H1 (cell line): ENCODE results near the gene UTS2B. TPM values are rescaled to one million over a fixed set of nuclear protein-coding genes. Genes with fewer than 3 reads are reported as not detected.

Source experiments
- ATF2 ChIP-seq: IDR thresholded peaks from 2 replicates; pipeline ENCODE4 v1.6.1; 2012; ENCODE audit warnings: low read length, inconsistent platforms
- SUZ12 ChIP-seq: fragments of 200-600 bp; sonication (generic); IDR thresholded peaks from 2 replicates; pipeline ENCODE4 v1.6.1; 2012; ENCODE audit warnings: mild to moderate bottlenecking, inconsistent platforms, low read length, moderate library complexity, mixed read lengths
- USF2 ChIP-seq: IDR thresholded peaks from 2 replicates; pipeline ENCODE4 v1.6.1; 2011; ENCODE audit warnings: low read length, improper control_type of control experiment
- polyA plus RNA-seq, 7 experiments: library from polyadenylated mRNA; depleted of rRNA in 3 of 7; stranded (reverse) in 5 of 7; unstranded in 2 of 7; fragments of >200 nt in 5 of 7; fragments of 200-250 nt in 2 of 7; gene quantifications; 1 replicate in 5 of 7; 2 replicates in 1 of 7; 4 replicates in 1 of 7; pipeline versions ENCODE4 v1.2.1 to v1.2.3, GENCODE V29; 2011 to 2013; ENCODE audit warnings: missing spikeins in 2 of 7, mixed read lengths in 2 of 7
- total RNA-seq: library from RNA; stranded (reverse); fragmentation: NEBNext Ultra II Directional; extraction: Animal tissue kit (Norgen Biotek cat#: 25700); gene quantifications from 2 replicates; pipeline ENCODE4 v1.2.1, GENCODE V29; 2021

UTS2B gene
- total and polyA plus RNA-seq, 2 of the 8 experiments (the other 6 are each of a cell fraction or from before 2014, with no cell fraction given), result not detected

- TF ChIP-seq ATF2, result no peak
- TF ChIP-seq SUZ12, result no peak
- no peak for TF ChIP-seq USF2
Measured at GRCh38 chr3:191240486-191240885, 89.8 kb downstream of the UTS2B start (continued).
